ENCODE results near the gene AUTS2. TPM values are rescaled to one million over a fixed set of nuclear protein-coding genes. Genes with fewer than 3 reads are reported as not detected.

AUTS2 gene
- total RNA-seq, 6 donors from 2014 or later = 38.9 to 151 (median 55.8) TPM

- ATAC-seq (ENCODE audit: low FRiP score in 2 of 2) (no peak), DNase-seq (no peak)
- H3K36me3 ChIP-seq = no peaks in the 10 kb centered on the region
- H3K27me3 ChIP-seq = no peaks in the 10 kb centered on the region
- no peak overlapping the region for H3K27ac ChIP-seq
- H3K9me3 ChIP-seq = no peaks in the 10 kb centered on the region
- H3K4me1 ChIP-seq = peaks cover 12 to 43% (median 22%) of the 10 kb centered on the region in 4 donors
- no peak overlapping the region for H3K4me3 ChIP-seq
- no peak for TF ChIP-seq CTCF (IDR thresholded peaks at IDR 0.05)
- TF ChIP-seq POLR2AphosphoS5 (IDR thresholded peaks at IDR 0.05) = no peak
- no peak for TF ChIP-seq POLR2A (IDR thresholded peaks at IDR 0.05)
- no peak for TF ChIP-seq EP300 (IDR thresholded peaks at IDR 0.05)
- 85 to 89% methylated on average over 5 of the region's 5 CpGs for WGBS, 2 donors
These were observed 219.8 kb downstream of the AUTS2 start for GRCh38 chr7:69817841-69818635.

GRCh38 chr7:69818636-69819332 lies 220.5 kb downstream of the AUTS2 start:
- TF ChIP-seq CTCF (IDR thresholded peaks at IDR 0.05) (no peak), POLR2A (IDR thresholded peaks at IDR 0.05) (no peak), EP300 (IDR thresholded peaks at IDR 0.05) (no peak), POLR2AphosphoS5 (IDR thresholded peaks at IDR 0.05) (no peak)
- H3K4me3 ChIP-seq = no peak overlapping the region
- H3K9me3 ChIP-seq = no peaks in the 10 kb centered on the region
- no peaks in the 10 kb centered on the region for H3K27me3 ChIP-seq
- DNase-seq (no peak), ATAC-seq (ENCODE audit: low FRiP score in 2 of 2) (no peak)
- H3K4me1 ChIP-seq = peaks cover 12 to 40% (median 24%) of the 10 kb centered on the region in 4 donors
- WGBS, 2 donors = 63 to 74% methylated on average over 7 of the region's 7 CpGs
- no peak overlapping the region for H3K27ac ChIP-seq
- H3K36me3 ChIP-seq = no peaks in the 10 kb centered on the region

- no peaks in the 10 kb centered on the region for H3K36me3 ChIP-seq
- no peak overlapping the region for H3K27ac ChIP-seq
- peaks cover 12 to 34% (median 25%) of the 10 kb centered on the region in 4 donors for H3K4me1 ChIP-seq
- DNase-seq (no peak), ATAC-seq (ENCODE audit: low FRiP score in 2 of 2) (no peak)
- TF ChIP-seq POLR2AphosphoS5 (IDR thresholded peaks at IDR 0.05) (no peak), POLR2A (IDR thresholded peaks at IDR 0.05) (no peak), CTCF (IDR thresholded peaks at IDR 0.05) (no peak), EP300 (IDR thresholded peaks at IDR 0.05) (no peak)
- H3K27me3 ChIP-seq = no peaks in the 10 kb centered on the region
- WGBS, 2 donors = 53 to 61% methylated on average over 4 of the region's 4 CpGs
- H3K9me3 ChIP-seq = no peaks in the 10 kb centered on the region
- no peak overlapping the region for H3K4me3 ChIP-seq
These were observed 221.0 kb downstream of the AUTS2 start for GRCh38 chr7:69819333-69819705.

GRCh38 chr7:69820479-69821192 lies 222.4 kb downstream of the AUTS2 start:
- 78% methylated on average over 3 of the region's 3 CpGs for WGBS, 2 donors
- Histone ChIP-seq H3K4me3 (no peak overlapping the region), H3K36me3 (no peaks in the 10 kb centered on the region), H3K27ac (no peak overlapping the region), H3K4me1 (peaks cover 10 to 39% (median 31%) of the 10 kb centered on the region in 4 donors), H3K9me3 (no peaks in the 10 kb centered on the region), H3K27me3 (no peaks in the 10 kb centered on the region)
- DNase-seq = no peak
- no peak for ATAC-seq (ENCODE audit: low FRiP score in 2 of 2)
- no peak for TF ChIP-seq CTCF (IDR thresholded peaks at IDR 0.05)
- TF ChIP-seq POLR2A (IDR thresholded peaks at IDR 0.05) = no peak
- no peak for TF ChIP-seq EP300 (IDR thresholded peaks at IDR 0.05)
- TF ChIP-seq POLR2AphosphoS5 (IDR thresholded peaks at IDR 0.05) = no peak
